Astrocyte (in vitro differentiated cells and primary cell): ENCODE data around the gene C1orf174.

ENCODE experiments used
- EZH2 ChIP-seq: IDR thresholded peaks from 2 replicates; pipeline ENCODE4 v1.6.1; 2012; ENCODE audit warnings: mild to moderate bottlenecking, low read length, inconsistent platforms; ENCODE audit not compliant: insufficient read depth
- TF ChIP-seq, protein P1 (sequence below): IDR thresholded peaks from 2 replicates; pipeline ENCODE4 v1.5.1; 2011; ENCODE audit warnings: low read depth, mild to moderate bottlenecking, inconsistent platforms, low read length, moderate library complexity; ENCODE audit not compliant: insufficient read depth

DNA sequence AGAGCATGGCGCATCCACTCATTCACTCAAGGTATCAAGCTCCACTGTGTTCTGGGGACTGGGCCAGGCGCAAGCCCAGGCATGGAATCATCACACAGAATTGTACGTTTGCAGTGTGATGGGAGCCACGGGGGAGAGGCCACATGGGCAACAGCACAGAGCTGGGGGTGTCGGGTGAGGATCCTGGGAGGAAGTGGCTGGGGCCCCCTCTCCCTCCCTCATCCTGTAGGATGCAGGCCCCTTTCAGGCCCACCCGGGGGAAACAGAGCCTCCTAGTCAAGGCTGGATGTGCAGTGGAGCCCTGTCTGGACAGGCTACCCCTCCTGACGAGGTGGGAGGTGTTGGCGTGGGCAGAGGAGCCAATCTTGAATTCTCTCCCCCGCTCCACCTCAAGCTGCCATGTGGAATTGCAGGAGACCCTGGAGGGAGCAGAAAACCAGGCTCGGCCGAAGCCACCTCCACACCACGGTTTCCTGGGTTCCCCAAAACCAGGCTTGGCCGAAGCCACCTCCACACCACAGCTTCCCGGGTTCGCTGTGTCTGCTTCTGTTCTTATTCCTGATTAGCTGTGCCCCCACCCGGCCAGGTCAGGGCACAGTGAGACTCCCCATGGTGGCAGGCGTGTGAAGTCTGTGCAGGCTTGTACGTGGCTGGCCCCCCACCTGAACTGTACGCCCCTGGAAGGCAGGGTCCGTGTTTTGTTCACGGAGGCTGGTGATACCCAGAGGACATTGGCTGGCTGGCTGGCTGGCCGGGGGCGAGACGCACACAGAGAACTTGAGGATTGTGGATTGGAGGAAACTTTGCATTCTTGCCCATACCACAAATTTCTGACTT, 4.2 kb upstream of the C1orf174 start:
- TF ChIP-seq EZH2 = no peak
- TF ChIP-seq, protein P1, sequence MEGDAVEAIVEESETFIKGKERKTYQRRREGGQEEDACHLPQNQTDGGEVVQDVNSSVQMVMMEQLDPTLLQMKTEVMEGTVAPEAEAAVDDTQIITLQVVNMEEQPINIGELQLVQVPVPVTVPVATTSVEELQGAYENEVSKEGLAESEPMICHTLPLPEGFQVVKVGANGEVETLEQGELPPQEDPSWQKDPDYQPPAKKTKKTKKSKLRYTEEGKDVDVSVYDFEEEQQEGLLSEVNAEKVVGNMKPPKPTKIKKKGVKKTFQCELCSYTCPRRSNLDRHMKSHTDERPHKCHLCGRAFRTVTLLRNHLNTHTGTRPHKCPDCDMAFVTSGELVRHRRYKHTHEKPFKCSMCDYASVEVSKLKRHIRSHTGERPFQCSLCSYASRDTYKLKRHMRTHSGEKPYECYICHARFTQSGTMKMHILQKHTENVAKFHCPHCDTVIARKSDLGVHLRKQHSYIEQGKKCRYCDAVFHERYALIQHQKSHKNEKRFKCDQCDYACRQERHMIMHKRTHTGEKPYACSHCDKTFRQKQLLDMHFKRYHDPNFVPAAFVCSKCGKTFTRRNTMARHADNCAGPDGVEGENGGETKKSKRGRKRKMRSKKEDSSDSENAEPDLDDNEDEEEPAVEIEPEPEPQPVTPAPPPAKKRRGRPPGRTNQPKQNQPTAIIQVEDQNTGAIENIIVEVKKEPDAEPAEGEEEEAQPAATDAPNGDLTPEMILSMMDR = no peak
